ENCODE results near the gene SMIM41. TPM values are rescaled to one million over a fixed set of nuclear protein-coding genes. Genes with fewer than 3 reads are reported as not detected.
A peak's percentile ranks its signal among the peaks of the same experiment; 100 is the strongest.
"Not testable (repeated sequence)": the region's sequence is repeated elsewhere in the genome, so short reads cannot be mapped to it uniquely, and the experiment has no call there.

SMIM41 gene
- total RNA-seq, 1 experiment from 2014 or later = not detected

- DNase-seq (ENCODE audit: low read depth) = no peak
Observed at GRCh38 chr12:52084491-52085231, 5.2 kb downstream of the SMIM41 start.

GRCh38 chr12:52085682-52086180 lies 6.2 kb downstream of the SMIM41 start:
- no peak for DNase-seq (ENCODE audit: low read depth)

DNA sequence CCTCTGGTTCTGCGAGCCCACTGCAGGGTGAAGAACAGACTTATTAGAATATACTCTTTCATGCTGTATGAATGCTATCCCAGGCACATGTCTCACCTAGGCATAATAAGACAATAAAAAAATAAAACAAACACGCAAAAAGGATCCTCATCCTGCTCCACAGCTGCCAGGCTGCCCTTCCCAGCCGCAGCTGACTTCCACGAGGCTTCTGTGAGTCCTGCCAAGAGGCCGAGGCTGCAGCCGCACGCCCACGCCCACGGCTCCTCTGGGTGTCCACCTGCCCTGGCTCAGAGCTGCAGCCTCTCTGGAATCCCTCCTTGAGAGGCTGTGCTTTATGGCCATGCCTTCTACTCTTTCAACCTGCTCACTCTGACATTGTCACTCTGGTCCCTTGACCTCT lies 6.9 kb downstream of the SMIM41 start:
- peak; percentile 39 for DNase-seq (ENCODE audit: low read depth)

GRCh38 chr12:52086944-52087835 lies 7.7 kb downstream of the SMIM41 start:
- no peak for DNase-seq (ENCODE audit: low read depth)

GRCh38 chr12:52087961-52088820 lies 8.7 kb downstream of the SMIM41 start:
- no peak for DNase-seq (ENCODE audit: low read depth)

- DNase-seq (ENCODE audit: low read depth) = no peak
Observed at GRCh38 chr12:52089491-52089890, 10.0 kb downstream of the SMIM41 start.

- no peak for DNase-seq (ENCODE audit: low read depth)
Observed at GRCh38 chr12:52090291-52090690, 10.8 kb downstream of the SMIM41 start.

- no peak for DNase-seq (ENCODE audit: low read depth)
Observed at GRCh38 chr12:52091061-52091460, 11.6 kb downstream of the SMIM41 start.

DNA sequence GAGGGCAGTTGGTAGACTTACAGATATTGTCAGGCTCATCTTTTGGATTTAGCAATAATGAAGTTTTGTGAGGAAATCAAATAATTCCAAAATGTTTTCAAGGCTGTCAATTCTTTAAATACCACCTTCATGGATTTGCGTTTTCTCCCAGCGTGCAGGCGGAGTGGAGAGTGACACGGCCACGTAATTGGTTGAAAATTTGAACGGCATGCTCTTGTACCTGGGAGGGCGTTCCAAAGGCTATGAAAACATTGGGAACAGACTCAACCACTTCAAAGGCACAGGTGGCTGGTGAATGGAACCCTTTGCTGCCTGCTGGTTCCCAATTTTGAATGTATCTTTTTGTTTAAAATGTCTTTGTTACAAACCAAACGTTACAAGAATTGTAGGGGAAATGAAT lies 12.4 kb downstream of the SMIM41 start:
- DNase-seq (ENCODE audit: low read depth) = no peak

DNA sequence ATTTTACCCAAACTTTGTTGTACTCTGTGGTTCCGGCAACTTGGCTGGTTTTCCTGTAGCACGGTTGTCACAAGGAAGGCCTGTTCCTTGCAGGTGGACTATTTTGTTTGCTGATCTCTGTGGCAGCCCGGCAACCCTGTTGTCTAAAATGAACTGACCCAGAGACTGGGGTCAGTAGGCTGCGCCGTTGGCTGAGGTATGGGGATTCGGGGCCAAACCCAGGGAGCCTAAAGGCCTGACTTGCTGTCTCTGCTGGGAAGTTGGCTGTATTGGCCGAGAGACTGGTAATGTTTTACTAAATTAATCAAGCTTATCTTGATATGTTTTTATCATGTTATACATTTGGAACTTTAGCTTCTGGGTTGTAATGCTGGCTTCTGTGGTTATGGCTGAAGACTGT lies 13.8 kb downstream of the SMIM41 start:
- no peak for DNase-seq (ENCODE audit: low read depth)

GRCh38 chr12:52096332-52097044 lies 17.0 kb downstream of the SMIM41 start:
- no peak for DNase-seq (ENCODE audit: low read depth)

GRCh38 chr12:52097045-52097666 lies 17.7 kb downstream of the SMIM41 start:
- DNase-seq (ENCODE audit: low read depth) = no peak

GRCh38 chr12:52104431-52105089 lies 25.1 kb downstream of the SMIM41 start:
- not testable (repeated sequence) for DNase-seq (ENCODE audit: low read depth)

GRCh38 chr12:52116222-52117125 lies 37.0 kb downstream of the SMIM41 start:
- not testable (repeated sequence) for DNase-seq (ENCODE audit: low read depth)

DNA sequence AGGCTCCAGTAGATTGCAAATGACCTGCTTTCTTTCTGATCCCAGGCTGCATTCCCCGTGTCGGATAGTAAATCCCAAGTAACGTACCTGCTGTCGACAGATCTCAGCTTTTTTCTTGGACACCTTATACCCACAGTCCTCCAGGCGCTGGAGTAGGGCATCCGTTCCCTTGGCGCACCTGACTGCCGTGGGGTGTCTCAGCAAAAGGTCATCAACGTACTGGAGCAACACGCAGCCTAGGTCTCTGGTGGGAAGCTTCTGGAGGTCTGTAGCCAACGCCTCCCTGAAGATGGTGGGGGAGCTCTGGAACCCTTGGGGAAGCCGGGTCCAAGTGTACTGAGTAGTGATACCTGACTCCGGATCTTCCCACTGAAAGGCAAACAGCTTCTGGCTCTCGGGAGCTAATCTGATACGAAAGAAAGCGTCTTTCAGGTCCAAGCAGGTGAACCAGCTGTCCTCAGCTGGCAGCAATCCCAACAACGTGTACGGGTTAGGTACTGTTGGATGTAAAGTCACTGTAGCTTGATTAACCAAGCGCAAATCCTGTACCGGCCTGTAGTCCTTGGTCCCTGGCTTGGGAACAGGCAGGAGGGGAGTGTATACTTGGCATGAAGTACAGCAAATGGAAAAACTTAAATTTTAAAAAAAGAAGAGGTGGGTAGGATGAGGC lies 38.4 kb downstream of the SMIM41 start:
- DNase-seq (ENCODE audit: low read depth) = not testable (repeated sequence)

DNA sequence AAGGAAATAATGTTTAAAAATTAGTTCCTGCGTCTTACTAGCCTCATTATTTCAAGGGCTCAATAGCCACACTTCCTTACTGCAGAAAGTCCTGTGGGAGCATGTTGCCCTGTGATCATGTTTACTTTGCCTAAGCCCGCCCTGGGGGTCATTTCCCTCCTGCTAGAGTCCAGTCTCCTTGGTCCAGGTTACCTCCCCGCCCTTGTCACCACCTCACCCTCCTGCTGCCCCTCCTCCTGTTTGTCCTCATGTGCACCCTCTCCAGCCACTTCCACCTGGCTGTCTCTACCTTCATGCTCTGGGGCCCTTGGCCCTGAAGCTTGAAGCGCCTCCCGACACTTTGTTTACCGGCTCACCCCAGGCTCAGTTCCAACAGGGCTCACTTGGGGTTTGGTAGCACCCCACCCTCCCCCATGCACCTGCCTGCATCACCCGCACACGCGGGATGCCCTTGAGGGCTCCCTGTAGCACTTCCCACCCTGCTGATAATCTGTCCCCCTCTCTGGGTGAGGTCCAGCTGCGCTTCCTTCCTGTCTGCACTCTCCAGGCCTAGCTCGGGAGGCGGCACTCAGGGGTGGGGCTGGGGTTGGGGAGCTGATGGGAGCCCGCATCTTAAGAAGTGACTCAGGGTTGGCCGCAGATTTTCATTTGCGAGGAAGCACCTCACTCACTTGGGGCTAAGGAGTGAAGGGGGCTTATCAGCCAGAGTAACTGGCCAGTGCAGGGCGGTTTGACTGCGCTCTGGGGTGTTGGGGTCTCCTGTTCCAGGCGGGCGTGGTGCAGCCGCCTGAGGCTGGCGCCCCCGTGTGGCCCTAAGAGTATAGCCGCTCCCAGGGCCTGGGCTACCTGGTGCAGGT lies 40.1 kb downstream of the SMIM41 start:
- DNase-seq (ENCODE audit: low read depth) = no peak

Measured in LHCN-M2 (cell line).